ELF-1 (cell line): ENCODE measurements around the gene DOP1B.
A peak's percentile ranks its signal among the peaks of the same experiment; 100 is the strongest.
"Not testable (repeated sequence)": the region's sequence is repeated elsewhere in the genome, so short reads cannot be mapped to it uniquely, and the experiment has no call there.

Experiments
- DNase-seq: peaks from one replicate; pipeline ENCODE4 v3.0.0-alpha.2; 2016; ENCODE audit warnings: low read depth, low spot score

Gene DOP1B

DNA sequence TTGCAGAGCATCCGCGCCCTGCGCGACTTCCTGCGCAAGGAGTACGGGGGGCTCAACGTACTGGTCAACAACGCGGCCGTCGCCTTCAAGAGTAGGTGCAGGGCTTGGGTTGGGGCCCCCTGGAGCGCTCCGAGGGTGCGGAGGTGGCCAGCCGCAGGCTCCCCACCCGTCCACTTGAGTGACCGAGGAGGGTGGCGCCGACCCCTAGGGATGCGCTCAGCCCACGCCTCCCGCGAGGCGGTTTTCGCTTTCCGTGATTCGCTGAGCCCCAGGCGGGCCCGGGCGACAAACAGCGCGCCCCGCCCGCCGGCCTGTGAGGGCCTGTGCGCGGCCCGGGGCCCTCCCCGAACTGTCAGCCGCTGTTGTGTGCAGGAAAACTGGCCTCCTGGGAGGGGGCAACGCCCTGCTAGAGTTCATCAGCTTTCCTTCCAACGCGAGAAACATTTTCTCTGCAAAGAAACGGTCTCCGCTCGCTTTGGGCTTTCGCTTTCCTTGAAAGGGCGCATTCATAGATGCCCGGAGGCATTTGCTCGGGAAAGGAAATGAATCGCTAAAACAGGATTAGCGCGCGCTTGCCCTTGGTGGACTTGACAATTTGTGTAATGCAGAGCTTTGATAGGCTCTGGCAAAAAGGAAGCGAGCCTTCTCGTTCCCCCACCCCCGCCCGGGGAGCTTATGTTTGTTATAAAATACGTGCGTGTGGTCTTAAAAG is 21.1 kb upstream of the DOP1B start:
- peak; percentile 74 for DNase-seq

DNA sequence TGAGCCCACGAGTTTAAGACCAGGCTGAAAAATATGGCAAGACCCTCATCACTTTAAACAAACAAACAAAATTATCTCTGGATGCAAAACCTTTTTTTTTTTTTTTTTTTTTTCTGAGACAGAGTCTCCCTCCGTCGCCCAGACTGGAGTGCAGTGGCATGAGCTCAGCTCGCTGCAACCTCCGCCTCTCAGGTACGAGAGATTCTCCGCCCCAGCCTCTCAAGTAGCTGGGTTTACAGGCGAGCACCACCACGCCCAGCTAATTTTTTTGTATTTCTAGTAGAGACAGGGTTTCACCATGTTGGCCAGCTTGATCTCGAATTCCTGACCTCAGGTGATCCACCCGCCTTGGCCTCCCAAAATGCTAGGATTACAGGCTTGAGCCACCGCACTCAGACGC is 16.8 kb upstream of the DOP1B start:
- DNase-seq: not testable (repeated sequence)

DNA sequence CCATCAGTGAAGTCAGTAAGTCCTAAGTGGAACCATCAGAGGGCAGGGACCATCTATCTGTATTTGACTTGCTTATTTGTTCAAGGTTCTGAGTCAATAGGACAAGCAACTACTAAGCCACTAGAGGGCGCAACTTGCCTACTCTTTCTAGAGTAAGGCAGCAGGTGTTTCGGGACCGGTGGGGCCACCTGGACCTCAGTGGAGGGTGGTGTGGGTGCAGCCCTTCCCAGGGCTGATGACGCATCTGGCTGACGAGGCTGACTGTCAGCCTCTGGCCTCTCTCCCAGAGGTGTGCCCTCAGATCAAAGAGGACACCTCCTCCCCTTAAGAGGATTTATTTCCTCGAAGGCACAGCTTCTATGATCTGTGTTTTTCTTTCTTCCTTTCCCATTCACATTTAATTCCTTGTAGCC is 15.1 kb upstream of the DOP1B start:
- peak; percentile 90 for DNase-seq

DNA sequence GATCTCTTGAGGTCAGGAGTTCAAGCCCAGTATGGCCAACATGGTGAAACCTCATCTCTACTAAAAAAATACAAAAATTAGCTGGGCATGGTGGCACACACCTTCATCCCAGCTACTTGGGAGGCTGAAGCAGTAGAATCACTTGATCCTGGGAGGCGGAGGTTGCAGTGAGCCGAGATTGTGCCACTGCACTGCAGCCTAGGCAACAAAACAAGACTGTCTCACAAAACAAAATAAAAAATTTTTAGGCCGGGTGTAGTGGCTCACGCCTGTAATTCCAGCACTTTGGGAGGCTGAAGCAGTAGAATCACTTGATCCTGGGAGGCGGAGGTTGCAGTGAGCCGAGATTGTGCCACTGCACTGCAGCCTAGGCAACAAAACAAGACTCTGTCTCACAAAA is 12.4 kb upstream of the DOP1B start:
- DNase-seq: not testable (repeated sequence)

DNA sequence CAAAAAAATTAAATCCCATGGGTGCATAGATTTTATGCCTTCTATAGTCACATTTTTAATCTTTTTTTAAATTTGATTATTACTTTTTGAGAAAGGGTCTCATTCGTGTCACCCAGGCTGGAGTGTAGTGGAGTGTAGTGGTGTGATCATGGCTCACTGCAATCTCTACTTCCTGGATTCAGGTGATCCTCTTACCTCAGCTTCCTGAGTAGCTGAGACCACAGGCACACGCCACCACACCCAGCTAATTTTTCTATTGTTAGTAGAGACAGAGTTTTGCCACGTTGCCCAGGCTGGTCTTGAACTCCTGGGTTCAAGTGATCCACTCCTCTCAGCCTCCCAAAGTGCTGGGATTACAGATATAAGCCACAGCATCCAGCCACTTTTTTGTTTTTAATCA is 11.4 kb upstream of the DOP1B start:
- no peak for DNase-seq

DNA sequence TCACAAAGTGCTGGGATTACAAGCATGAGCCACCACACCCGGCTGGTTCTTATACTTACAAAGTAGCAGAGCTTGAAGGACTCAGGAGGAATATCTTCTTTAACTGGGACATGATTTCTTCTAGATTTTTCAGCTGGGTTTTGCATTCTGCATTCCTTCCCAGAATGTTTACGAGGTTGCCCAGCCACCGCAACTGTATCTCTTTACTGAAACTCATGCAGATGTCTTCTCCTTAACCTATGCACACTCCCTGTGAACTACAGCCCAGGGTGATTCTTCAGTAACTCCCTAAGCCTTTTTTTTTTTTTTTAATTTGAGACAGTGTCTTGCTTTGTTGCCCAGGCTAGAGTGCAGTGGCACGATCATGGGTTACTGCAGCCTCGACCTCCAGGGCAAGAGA is 8.7 kb upstream of the DOP1B start:
- no peak for DNase-seq

DNA sequence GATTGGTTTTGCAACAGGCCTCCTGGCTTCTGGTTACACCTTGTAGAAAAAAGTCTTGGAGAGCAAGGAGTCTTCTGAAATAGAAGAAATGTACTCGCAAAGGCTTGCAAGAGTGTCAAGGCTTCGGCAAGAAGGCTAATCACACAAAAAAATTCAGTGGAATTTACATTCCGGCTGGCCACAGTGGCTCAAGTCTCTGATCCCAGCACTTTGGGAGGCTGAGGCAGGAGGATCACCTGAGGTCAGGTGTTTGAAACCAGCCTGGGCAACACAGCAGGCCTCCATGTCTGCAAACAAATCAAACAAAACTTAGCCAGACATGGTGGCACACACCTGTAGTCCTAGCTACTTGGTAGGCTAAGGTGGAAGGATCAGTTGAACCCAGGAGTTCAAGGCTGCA is 7.7 kb upstream of the DOP1B start:
- no peak for DNase-seq

DNA sequence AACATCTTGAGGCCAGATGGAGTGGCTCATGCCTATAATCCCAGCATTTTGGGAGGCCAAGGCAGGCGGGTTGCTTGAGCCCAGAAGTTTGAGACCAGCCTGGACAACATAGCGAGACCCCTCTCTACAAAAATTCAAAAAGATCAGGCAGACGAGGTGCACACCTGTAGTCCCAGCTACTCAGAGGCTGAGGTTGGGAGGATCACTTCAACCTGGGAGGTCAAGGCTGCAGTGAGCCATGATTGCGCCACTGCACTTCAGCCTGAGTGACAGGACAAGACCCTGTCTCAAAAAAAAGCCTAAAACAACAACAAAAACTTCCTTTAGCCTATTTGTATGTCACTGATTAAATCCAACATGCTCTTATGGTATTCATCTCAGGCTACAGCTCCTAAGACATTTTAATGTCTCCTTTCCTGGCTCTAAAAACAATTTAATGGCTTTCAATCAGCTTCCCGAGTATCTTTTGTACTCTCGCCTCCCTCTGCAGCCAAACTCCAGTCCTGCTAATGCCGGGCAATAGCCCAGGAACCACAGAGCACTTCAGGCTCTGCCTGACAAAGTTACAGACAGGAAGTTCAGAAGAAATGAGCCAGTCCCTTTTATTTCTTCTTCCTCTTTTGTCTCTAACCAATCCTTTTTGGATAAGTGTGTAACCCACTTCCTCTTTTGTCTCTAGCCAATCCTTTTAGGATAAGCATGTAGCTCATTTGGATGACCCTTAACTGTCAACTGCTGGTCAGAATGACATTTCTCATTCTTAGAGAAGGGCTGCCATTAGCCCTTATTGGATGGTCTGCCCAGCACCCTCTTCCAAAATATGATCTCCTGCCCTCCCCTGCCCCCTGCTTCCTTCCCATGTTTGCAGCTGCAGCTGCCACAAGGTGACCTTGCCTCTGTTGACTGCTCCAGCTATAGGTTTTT is 6.6 kb upstream of the DOP1B start:
- DNase-seq: no peak

DNA sequence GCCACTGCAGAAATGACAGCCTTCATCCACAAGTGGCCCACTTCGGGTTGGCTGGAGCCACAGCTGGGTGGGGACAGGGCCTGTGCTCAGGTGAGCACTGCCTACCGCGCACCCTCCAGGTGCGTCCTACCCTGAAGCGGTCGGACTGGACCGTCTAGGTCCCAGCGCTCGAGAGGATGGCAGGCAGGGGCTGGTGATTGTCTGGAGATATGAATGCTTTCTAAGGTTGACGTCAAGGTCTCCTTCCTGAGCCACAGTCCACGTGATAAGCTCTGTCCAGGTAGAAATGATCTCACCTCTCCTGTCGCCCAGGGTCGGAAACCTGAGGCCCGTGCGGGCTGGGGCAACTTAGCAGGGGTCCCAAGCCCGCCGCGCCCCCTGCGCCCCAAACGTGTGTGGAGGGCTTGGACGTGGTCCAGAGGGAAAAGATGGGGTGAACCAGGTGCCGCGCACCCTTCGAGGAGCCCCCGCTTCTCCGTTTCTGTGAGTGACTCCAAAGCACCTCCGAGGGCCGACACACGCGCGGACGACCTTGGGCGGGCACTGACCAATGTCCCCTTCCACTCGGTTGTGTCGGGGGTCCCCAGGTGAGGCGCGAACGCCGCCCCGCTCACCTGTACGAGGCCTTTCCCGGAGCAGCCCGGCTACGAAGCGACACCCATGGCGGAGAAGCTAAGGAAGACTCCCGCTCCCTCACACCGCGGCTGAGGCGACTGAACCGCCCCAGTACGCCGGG is 853 bp upstream of the DOP1B start:
- DNase-seq: peak; percentile 84

DNA sequence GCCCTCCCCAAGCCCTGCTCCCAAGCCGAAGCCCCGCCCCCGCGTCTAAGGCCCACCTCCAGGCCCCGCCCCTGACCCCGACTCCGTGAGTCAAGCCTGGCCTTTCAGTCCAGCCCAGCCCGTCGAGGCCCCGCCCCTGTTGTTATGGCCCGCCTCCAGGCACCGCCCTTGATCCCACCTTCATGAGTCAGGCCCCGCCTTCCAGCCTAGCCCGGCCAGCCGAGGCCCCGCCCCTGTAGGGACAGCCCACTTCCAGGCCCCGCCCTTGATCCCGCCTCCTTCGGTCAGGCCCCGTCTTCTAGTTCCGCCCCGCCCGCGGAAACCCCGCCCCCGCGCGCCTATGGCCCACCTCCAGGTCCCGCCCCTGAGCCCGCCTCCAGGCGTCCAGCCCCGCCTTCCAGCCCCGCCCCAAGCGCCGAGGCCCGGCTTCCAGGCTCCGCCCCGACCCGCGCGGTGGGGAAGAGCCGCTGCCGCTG is 247 bp upstream of the DOP1B start:
- peak; percentile 99 for DNase-seq

DNA sequence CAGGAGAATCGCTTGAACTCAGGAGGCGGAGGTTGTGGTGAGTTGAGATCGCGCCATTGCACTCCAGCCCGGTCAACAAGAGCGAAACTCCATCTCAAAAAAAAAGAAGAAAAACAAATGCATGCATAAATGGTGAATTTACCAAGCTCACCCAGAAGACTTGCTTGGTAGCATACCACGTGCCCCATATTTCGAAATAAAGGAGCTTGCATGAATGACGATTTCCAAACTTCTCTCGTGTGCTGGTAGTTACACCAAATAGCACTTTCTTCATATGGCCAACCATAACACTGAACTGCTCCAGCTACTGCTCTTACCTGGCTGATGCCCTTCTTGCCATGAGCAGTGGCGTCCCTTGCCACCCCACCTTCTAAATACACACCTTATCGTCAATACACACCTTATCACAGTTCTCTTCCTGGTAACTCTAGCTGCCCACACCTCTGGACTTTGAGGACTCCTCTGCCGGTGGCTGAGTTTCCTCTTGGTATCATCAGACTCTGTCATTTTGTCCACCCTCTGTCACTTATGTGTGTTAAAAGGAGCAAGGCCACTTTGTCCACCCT is 2.8 kb downstream of the DOP1B start:
- no peak for DNase-seq

DNA sequence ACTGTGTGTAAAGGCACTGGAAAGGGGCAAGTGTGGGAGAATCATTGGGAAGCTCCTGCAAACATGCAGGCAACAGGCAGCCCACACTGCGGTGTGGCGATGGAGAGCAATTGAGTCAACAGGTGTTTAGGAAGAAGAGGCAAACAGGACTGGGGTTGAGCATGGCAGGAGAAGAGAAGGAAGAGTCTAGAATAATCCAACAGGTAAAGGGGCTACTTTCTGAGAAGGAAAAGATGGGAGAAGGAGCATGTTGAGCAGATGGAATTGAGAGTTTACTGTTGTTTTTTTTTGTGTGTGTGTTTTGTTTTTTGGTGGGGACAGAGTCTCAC is 4.2 kb downstream of the DOP1B start:
- no peak for DNase-seq

DNA sequence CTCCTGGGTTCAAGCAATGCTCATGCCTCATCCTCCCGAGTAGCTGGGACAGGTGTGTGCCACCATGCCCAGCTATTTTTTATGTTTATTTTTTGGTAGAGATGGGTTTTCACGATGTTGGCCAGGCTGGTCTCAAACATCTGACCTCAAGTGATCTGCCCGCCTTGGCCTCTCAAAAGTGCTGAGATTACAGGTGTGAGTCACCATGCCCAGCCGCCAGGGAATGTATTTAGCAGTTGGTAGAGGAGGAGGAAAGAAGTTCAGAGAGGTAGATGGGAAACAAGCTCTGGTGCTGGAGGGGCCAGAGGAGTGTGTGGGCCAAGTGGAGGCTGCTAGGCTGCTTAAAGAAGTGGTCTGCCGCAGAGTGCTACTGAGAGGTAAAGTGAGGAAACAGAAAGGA is 6.0 kb downstream of the DOP1B start:
- no peak for DNase-seq

DNA sequence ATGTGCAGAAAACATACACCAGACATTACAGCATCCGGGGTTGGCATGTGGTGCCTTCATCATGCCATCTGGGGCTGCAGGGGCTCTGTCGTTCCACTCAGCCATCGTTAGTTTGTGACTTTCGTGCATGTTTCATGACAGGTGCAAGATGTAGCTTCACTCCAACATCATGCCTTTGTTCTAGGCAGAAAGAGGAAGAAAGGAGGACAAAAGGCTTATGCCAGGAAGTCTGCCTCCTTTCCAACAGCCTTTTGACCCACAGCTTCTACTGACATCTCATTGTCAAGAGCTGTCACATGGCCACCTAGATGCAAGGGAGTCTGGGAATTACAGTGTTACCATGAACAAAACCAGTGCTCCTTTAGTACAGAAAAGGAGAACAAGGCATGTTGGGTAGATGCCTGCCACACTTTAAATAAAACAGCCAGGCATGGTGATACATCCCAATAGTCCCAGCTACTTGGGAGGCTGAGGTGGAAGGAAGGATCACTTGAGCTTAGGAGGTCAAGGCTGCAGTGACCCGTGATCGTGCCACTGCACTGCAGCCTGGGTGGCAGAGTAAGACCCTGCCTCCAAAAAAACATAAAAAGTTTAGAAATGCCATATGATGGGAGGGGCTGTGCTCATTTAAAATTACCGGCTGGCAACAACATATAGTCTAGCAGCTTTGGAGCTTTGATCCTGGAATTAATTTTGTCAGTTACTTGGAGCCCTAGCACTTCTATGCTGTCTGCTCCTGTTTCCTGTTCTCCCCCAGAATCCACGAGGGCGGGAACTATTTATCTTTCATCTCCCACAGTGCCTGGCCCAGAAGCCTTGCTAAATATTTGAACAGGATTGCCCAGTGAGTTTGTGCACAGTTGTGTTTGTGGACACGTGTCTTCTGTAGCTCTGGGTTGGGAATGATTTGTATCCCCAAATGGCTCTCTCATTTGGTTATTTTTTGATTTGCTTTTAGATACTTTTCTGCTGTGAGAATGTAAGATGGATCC is 7.4 kb downstream of the DOP1B start:
- DNase-seq: no peak

DNA sequence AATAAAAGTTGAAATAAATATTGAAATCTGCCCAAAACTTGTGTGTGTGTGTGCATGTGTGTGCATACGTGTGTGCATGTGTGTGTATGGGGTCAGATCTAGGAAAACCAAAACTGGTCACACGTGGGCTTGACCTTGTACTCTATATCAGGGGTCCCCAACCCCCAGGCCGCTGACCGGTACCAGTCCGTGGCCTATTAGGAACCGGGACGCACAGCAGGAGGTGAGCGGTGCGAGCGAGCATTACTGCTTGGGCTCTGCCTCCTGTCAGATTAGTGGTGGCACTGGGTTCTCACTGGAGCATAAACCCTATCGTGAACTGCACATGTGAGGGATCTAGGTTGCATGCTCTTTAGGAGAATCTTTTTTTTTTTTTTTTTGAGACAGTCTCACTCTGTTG is 8.7 kb downstream of the DOP1B start:
- DNase-seq: no peak

DNA sequence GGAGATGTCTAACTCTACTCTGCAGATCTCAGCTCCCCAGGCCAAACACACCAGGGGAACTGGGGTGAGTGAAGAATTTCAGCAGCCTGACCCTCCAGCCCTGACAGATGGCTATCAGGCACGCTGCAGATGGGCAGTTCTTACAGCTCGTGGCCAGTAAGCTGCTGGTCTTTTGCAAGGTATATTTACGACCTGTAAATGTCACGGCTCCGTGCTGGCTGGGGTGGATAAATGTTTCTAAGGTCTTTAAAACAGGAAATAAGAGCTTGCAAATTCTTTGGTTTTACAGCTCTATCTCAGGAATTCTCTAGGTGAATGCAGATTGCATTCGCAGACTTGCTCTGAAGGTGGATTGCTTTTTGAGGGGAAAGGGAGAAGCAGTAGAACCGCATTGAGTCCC is 10.1 kb downstream of the DOP1B start:
- peak; percentile 67 for DNase-seq

DNA sequence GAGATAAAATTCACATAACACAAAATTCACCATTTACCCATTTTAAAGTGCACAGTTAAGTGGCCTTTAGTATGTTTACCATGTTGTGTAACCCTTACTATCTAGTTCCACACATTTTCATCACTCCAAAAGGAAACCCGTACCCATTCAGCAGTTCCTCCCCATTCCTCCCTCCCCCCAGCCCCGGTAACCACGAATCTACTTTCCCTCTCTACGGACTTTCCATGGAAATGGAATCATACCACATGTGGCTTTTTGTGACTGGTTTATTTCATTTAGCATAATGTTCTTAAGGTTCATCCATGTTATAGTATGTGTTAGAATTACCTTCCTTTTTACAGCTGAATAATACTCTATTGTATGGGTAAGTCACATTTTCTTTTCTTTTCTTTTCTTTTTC is 10.9 kb downstream of the DOP1B start:
- no peak for DNase-seq

DNA sequence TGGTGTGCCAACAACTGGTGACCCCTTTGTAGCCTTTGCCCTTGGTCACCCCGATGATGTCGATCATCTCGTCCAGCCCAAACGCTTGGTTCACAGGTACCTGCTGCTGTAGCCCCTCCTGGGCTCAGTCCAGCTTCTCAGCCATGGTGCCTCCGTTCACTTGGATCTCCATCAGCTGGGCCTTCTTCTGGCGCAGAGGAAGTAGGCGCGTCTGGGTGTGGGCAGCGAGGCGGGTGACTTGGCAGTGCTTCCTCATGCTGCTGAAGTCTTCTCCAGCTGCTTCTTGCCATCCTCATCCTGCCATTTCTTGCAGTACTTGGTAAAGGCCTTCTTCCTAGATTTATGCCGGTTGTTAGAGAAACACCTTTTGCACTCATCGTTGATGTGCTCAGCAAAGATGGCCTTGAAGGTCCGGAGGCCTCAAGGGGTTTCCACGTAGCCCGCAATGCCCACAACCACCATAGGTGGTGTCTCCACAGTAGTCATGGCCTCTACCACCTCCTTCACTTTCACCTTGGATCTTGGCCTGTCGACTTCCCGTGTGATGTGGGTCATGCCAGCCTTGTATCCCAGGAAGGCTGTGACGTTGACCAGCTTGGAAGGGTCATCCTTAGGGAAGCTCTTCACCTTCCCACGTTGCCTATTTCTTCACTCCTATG is 13.0 kb downstream of the DOP1B start:
- DNase-seq: no peak

DNA sequence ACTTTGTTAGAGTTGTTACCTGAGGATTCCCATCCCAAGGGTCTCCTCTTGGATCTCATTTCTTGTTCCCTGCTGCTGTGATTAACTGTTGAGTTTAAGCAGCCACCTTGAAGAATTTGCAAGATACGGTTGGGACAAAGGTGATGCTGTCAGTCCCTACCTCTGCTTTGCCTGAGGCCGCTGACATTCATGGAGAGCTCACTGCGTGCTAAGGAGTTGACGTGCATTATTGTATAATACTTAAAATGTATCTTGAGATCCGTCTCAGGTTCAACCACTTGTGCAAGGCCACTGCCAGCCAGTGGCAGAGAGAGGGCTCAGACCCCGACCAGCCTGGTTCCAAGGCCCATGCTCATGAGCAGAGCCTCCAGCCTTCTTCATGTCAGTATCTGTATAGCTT is 14.2 kb downstream of the DOP1B start:
- DNase-seq: no peak

DNA sequence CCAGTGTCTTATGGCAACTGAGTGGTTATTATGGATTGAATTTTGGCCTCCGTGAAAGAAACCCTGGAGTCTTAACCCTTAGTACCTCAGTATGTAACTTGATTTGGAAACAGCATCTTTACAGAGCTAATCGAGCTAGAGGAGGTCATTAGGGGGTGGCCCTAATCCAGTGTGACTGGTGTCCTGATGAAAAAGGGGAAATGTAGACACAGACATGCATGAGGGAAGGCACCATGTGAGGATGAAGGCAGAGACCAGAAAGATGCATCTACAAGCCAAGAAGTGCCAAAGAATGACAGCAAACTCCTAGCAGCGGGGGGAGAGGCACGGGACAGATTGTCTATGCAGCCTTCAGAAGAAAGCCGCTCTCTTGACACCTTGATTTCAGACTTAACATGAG is 14.7 kb downstream of the DOP1B start:
- no peak for DNase-seq
